ENCODE measurements around the gene MFN1.

DNA sequence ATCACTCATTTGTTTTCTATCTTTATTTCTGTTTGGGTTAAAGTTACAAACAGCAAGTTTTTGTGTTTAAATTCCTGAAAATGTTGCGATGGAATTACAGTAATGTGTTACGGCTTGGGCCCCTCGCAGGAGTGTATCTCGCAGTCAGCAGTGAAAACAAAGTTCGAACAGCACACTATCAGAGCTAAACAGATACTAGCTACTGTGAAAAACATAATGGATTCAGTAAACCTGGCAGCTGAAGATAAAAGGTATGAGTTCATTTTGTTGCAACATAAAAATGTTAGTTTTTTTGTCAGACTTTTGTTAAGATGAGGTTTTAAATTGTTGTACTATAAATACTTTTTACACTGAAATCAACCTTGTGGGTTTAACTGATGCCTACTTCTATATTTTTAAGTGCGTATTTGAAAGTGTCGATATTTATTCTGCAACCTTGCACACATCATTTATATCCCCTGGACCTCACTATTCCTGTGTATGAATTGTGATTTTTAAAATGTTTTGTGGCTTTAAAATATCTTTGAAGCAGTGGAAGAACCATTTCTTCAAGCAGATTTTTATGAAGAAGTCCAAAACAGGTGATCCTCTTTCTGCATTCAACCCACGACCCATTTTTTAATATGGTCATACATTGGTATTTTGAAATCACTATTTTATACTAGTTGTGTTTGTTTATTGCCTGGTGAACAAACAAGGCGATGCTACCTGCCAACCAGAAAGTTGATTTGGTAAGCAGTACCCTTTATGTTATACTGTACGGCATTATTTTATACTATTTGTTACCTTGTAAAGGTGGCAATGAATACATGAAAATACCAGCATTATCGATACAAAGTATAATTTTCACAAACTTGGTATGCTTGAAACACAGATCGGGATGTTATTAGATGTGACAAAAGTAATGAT is 27.8 kb downstream of the MFN1 start:
- TF ChIP-seq, protein P1, sequence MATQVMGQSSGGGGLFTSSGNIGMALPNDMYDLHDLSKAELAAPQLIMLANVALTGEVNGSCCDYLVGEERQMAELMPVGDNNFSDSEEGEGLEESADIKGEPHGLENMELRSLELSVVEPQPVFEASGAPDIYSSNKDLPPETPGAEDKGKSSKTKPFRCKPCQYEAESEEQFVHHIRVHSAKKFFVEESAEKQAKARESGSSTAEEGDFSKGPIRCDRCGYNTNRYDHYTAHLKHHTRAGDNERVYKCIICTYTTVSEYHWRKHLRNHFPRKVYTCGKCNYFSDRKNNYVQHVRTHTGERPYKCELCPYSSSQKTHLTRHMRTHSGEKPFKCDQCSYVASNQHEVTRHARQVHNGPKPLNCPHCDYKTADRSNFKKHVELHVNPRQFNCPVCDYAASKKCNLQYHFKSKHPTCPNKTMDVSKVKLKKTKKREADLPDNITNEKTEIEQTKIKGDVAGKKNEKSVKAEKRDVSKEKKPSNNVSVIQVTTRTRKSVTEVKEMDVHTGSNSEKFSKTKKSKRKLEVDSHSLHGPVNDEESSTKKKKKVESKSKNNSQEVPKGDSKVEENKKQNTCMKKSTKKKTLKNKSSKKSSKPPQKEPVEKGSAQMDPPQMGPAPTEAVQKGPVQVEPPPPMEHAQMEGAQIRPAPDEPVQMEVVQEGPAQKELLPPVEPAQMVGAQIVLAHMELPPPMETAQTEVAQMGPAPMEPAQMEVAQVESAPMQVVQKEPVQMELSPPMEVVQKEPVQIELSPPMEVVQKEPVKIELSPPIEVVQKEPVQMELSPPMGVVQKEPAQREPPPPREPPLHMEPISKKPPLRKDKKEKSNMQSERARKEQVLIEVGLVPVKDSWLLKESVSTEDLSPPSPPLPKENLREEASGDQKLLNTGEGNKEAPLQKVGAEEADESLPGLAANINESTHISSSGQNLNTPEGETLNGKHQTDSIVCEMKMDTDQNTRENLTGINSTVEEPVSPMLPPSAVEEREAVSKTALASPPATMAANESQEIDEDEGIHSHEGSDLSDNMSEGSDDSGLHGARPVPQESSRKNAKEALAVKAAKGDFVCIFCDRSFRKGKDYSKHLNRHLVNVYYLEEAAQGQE (IDR thresholded peaks at IDR 0.05; ENCODE audit: insufficient read depth in 1 of 2, low read depth in 2 of 2, low read length in 2 of 2) = no peak
- TF ChIP-seq TAF1 (IDR thresholded peaks at IDR 0.05; ENCODE audit: borderline replicate concordance, insufficient read depth, low read length) = no peak
- TF ChIP-seq POLR2AphosphoS5 (IDR thresholded peaks at IDR 0.05; ENCODE audit: low read depth, low read length) = no peak
- TF ChIP-seq SIN3A (IDR thresholded peaks at IDR 0.05; ENCODE audit: borderline replicate concordance, insufficient read depth, low read length) = no peak

Measured in PFSK-1 (cell line).